K562 (cell line): Measurements from ENCODE around the gene SNX33. TPM values are rescaled to one million over a fixed set of nuclear protein-coding genes. Genes with fewer than 3 reads are reported as not detected.

ENCODE experiments used
- DPF2 ChIP-seq: fragments of 450-650 bp; IDR thresholded peaks from 2 replicates; pipeline ENCODE4 v1.6.1; 2016
- EGR1 ChIP-seq: fragments of 450-650 bp; conservative IDR thresholded peaks from 2 replicates; pipeline ENCODE4 v1.6.1; 2017; ENCODE audit warnings: mild to moderate bottlenecking
- GATAD2B ChIP-seq: fragments of 450-650 bp; IDR thresholded peaks from 2 replicates; pipeline ENCODE4 v1.6.1; 2017; ENCODE audit warnings: mild to moderate bottlenecking, borderline replicate concordance
- GTF2A2 ChIP-seq: IDR thresholded peaks from 2 replicates; pipeline ENCODE4 v1.6.1; 2016; ENCODE audit warnings: mild to moderate bottlenecking, missing genetic modification characterization, missing compliant biosample characterization
- MCM7 ChIP-seq, 2 experiments: fragments of 450-650 bp; IDR thresholded peaks; 2 replicates each; pipeline ENCODE4 v1.6.1; 2016 to 2018
- NCOA6 ChIP-seq: fragments of 450-650 bp; IDR thresholded peaks from 2 replicates; pipeline ENCODE4 v1.6.1; 2017; ENCODE audit warnings: mild to moderate bottlenecking
- NELFE ChIP-seq: IDR thresholded peaks from 2 replicates; pipeline ENCODE4 v1.6.1; 2011; ENCODE audit warnings: mild to moderate bottlenecking; ENCODE audit not compliant: insufficient read depth, insufficient read length
- NFXL1 ChIP-seq: fragments of 450-650 bp; formaldehyde crosslinking; IDR thresholded peaks from 2 replicates; pipeline ENCODE4 v1.4.0; 2021; ENCODE audit warnings: mild to moderate bottlenecking
- NR2C2 ChIP-seq, 2 experiments: fragments of 200-800 bp in 1 of 2; sonication (Bioruptor generic) in 1 of 2; sonication (generic) in 1 of 2; formaldehyde crosslinking in 1 of 2; IDR thresholded peaks; 2 replicates each; pipeline versions ENCODE4 v1.6.1 to v1.8.0; 2016 to 2022; ENCODE audit warnings: mild to moderate bottlenecking in 1 of 2, missing compliant biosample characterization in 1 of 2, missing genetic modification characterization in 1 of 2, missing genetic modification reagents in 1 of 2
- POLR2A ChIP-seq: fragments of 450-650 bp; conservative IDR thresholded peaks from 2 replicates; pipeline ENCODE4 v1.6.1; 2016
- SIN3A ChIP-seq, 2 experiments: fragments of 150-350 bp in 1 of 2; IDR thresholded peaks; 2 replicates each; pipeline ENCODE4 v1.6.1; 2011 to 2016; ENCODE audit warnings: borderline replicate concordance in 2 of 2, low read depth in 2 of 2, low read length in 2 of 2, mild to moderate bottlenecking in 2 of 2, moderate library complexity in 2 of 2; ENCODE audit not compliant: control insufficient read depth in 1 of 2
- SREBF2 ChIP-seq: sonication (generic); formaldehyde crosslinking; IDR thresholded peaks from 2 replicates; pipeline ENCODE4 v1.4.0; 2020; ENCODE audit warnings: mild to moderate bottlenecking, missing genetic modification reagents
- TAF7 ChIP-seq: fragments of 450-650 bp; IDR thresholded peaks from 2 replicates; pipeline ENCODE4 v1.6.1; 2016; ENCODE audit warnings: missing genetic modification characterization, missing compliant biosample characterization
- ZNF134 ChIP-seq: fragments of 250-450 bp; sonication (Bioruptor Pico); conservative IDR thresholded peaks from 2 replicates; pipeline ENCODE4 v1.4.0; 2020
- ZNF217 ChIP-seq: sonication (generic); formaldehyde crosslinking; IDR thresholded peaks from 2 replicates; pipeline ENCODE4 v1.8.0; 2022; ENCODE audit warnings: mild to moderate bottlenecking, missing genetic modification reagents
- polyA plus RNA-seq, 8 experiments: library from polyadenylated mRNA; depleted of rRNA in 4 of 8; stranded (reverse) in 5 of 8; unstranded in 3 of 8; fragments of >200 nt; fragmentation: Nextera tagmentation in 2 of 8; fragmentation: Illumina TruSeq in 1 of 8; extraction: Ambion mirVana in 2 of 8; extraction: Trizol in 1 of 8; gene quantifications; 2 replicates each; pipeline versions ENCODE4 v1.2.1 to v1.2.3, GENCODE V29; 2011 to 2014; ENCODE audit warnings: inconsistent platforms in 1 of 8, missing spikeins in 1 of 8
- total RNA-seq, 7 experiments: library from RNA; depleted of rRNA in 6 of 7; stranded (reverse); fragments of >200 nt in 6 of 7; fragmentation: Illumina TruSeq in 2 of 7; extraction: Trizol in 2 of 7; gene quantifications; 2 replicates each; pipeline versions ENCODE4 v1.2.1 to v1.2.3, GENCODE V29; 2011 to 2021; ENCODE audit warnings: low replicate concordance in 1 of 7
- TF ChIP-seq, protein P1 (sequence below): fragments of 150-350 bp; IDR thresholded peaks from 2 replicates; pipeline ENCODE4 v1.6.1; 2014; ENCODE audit warnings: low read depth, mild to moderate bottlenecking, low read length, borderline replicate concordance
- TF ChIP-seq, protein P2 (sequence below): fragments of 450-650 bp; IDR thresholded peaks from 2 replicates; pipeline ENCODE4 v1.6.1; 2017; ENCODE audit warnings: antibody characterized with exemption
- TF ChIP-seq, protein P3 (sequence below): fragments of 450-650 bp; IDR thresholded peaks from 2 replicates; pipeline ENCODE4 v1.6.1; 2016; ENCODE audit warnings: borderline replicate concordance
- TF ChIP-seq, protein P4 (sequence below): sonication (generic); formaldehyde crosslinking; IDR thresholded peaks from 2 replicates; pipeline ENCODE4 v1.4.0; 2020; ENCODE audit warnings: mild to moderate bottlenecking, missing genetic modification reagents

Gene SNX33
- total and polyA plus RNA-seq, 9 of the 15 experiments (the other 6 are each of a cell fraction or from before 2014, with no cell fraction given) = 1.4 to 14.1 (median 8.2) TPM

DNA sequence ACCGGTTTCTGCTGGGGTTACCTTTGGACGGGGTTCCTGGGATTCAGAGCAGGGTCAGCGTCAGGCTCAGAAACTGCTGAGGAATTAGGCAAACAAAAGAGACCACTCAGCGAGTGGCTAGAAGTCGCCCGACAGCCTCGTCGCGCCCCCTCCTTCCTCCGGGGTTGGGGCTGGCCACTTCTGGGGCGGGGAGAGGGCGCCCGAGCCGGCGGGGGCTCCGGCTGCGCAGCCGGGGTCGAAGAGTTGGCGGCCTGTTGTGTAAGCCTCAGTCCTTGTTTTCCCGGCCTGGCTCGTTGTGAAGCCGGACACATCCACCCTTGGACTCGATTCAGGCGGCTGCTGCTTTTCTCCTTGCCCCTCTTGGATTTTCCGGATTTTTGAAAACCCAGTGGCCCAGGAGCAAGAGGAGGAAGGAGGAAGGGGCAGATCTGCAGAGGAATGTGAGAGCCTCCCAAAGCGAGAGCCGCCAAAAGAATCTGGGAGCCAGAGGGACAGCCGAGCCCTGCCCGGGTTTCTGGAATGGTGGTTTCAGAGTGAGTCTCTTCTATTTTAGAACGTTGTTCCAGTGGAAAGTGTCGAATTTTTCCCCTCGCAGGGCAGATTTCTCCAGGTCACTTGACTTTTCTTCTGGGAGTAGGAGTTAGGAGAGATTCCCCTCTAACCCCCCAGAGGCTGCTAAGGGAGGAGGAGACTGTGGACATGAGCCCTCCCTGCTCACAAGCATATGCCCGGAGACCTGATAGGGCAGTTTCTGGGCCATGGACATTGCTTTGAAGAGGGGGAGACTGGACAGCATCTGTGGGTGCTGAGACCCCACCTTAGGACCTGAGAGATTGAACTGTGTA lies 666 bp downstream of the SNX33 start (continued):
- TF ChIP-seq SIN3A (IDR thresholded peaks at IDR 0.05; ENCODE audit: borderline replicate concordance in 2 of 2, control insufficient read depth in 1 of 2, low read depth in 2 of 2, low read length in 2 of 2) = peak; percentile 22 to 32; a peak in 2 of 4 replicates
- TF ChIP-seq, protein P1, sequence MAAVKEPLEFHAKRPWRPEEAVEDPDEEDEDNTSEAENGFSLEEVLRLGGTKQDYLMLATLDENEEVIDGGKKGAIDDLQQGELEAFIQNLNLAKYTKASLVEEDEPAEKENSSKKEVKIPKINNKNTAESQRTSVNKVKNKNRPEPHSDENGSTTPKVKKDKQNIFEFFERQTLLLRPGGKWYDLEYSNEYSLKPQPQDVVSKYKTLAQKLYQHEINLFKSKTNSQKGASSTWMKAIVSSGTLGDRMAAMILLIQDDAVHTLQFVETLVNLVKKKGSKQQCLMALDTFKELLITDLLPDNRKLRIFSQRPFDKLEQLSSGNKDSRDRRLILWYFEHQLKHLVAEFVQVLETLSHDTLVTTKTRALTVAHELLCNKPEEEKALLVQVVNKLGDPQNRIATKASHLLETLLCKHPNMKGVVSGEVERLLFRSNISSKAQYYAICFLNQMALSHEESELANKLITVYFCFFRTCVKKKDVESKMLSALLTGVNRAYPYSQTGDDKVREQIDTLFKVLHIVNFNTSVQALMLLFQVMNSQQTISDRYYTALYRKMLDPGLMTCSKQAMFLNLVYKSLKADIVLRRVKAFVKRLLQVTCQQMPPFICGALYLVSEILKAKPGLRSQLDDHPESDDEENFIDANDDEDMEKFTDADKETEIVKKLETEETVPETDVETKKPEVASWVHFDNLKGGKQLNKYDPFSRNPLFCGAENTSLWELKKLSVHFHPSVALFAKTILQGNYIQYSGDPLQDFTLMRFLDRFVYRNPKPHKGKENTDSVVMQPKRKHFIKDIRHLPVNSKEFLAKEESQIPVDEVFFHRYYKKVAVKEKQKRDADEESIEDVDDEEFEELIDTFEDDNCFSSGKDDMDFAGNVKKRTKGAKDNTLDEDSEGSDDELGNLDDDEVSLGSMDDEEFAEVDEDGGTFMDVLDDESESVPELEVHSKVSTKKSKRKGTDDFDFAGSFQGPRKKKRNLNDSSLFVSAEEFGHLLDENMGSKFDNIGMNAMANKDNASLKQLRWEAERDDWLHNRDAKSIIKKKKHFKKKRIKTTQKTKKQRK = no peak
- TF ChIP-seq ZNF217 = no peak
- no peak for TF ChIP-seq MCM7 (IDR thresholded peaks at IDR 0.05)
- no peak for TF ChIP-seq ZNF134 (CRISPR knock-in tag)
- peak; percentile 3; the same call in 1 of the 2 replicates for TF ChIP-seq TAF7 (tag)
- TF ChIP-seq EGR1 = 0 out of 2 replicates have a peak, but pooled peaks have one; percentile 17
- TF ChIP-seq SREBF2 (CRISPR knock-in tag) = no peak
- TF ChIP-seq NCOA6 = 0 out of 2 replicates have a peak, but pooled peaks have one; percentile 0
- 0 out of 2 replicates have a peak, but pooled peaks have one; percentile 36 for TF ChIP-seq DPF2
- no peak for TF ChIP-seq NR2C2 (CRISPR knock-in tag; IDR thresholded peaks at IDR 0.05)
- TF ChIP-seq NR2C2 (tag; IDR thresholded peaks at IDR 0.05) = no peak
- TF ChIP-seq, protein P2, sequence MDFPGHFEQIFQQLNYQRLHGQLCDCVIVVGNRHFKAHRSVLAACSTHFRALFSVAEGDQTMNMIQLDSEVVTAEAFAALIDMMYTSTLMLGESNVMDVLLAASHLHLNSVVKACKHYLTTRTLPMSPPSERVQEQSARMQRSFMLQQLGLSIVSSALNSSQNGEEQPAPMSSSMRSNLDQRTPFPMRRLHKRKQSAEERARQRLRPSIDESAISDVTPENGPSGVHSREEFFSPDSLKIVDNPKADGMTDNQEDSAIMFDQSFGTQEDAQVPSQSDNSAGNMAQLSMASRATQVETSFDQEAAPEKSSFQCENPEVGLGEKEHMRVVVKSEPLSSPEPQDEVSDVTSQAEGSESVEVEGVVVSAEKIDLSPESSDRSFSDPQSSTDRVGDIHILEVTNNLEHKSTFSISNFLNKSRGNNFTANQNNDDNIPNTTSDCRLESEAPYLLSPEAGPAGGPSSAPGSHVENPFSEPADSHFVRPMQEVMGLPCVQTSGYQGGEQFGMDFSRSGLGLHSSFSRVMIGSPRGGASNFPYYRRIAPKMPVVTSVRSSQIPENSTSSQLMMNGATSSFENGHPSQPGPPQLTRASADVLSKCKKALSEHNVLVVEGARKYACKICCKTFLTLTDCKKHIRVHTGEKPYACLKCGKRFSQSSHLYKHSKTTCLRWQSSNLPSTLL = no peak
- TF ChIP-seq, protein P3, sequence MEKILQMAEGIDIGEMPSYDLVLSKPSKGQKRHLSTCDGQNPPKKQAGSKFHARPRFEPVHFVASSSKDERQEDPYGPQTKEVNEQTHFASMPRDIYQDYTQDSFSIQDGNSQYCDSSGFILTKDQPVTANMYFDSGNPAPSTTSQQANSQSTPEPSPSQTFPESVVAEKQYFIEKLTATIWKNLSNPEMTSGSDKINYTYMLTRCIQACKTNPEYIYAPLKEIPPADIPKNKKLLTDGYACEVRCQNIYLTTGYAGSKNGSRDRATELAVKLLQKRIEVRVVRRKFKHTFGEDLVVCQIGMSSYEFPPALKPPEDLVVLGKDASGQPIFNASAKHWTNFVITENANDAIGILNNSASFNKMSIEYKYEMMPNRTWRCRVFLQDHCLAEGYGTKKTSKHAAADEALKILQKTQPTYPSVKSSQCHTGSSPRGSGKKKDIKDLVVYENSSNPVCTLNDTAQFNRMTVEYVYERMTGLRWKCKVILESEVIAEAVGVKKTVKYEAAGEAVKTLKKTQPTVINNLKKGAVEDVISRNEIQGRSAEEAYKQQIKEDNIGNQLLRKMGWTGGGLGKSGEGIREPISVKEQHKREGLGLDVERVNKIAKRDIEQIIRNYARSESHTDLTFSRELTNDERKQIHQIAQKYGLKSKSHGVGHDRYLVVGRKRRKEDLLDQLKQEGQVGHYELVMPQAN = no peak
- no peak for TF ChIP-seq GATAD2B
- no peak for TF ChIP-seq NFXL1 (CRISPR knock-in tag)
- no peak for TF ChIP-seq NELFE
- TF ChIP-seq POLR2A = 0 out of 2 replicates have a peak, but pooled peaks have one; percentile 7
- TF ChIP-seq GTF2A2 (tag) = no peak
- TF ChIP-seq, protein P4, sequence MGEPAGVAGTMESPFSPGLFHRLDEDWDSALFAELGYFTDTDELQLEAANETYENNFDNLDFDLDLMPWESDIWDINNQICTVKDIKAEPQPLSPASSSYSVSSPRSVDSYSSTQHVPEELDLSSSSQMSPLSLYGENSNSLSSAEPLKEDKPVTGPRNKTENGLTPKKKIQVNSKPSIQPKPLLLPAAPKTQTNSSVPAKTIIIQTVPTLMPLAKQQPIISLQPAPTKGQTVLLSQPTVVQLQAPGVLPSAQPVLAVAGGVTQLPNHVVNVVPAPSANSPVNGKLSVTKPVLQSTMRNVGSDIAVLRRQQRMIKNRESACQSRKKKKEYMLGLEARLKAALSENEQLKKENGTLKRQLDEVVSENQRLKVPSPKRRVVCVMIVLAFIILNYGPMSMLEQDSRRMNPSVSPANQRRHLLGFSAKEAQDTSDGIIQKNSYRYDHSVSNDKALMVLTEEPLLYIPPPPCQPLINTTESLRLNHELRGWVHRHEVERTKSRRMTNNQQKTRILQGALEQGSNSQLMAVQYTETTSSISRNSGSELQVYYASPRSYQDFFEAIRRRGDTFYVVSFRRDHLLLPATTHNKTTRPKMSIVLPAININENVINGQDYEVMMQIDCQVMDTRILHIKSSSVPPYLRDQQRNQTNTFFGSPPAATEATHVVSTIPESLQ = 0 out of 2 replicates have a peak, but pooled peaks have one; percentile 56
